DLD1 (cell line): ENCODE data around the gene CHGA.

Experiments
- in situ Hi-C: cut with HindIII; loops from 2 replicates; pipeline ENCODE4 v1.10.0; 2017; ENCODE audit warnings: low sequenced_read_pairs

The CHGA gene

DNA sequence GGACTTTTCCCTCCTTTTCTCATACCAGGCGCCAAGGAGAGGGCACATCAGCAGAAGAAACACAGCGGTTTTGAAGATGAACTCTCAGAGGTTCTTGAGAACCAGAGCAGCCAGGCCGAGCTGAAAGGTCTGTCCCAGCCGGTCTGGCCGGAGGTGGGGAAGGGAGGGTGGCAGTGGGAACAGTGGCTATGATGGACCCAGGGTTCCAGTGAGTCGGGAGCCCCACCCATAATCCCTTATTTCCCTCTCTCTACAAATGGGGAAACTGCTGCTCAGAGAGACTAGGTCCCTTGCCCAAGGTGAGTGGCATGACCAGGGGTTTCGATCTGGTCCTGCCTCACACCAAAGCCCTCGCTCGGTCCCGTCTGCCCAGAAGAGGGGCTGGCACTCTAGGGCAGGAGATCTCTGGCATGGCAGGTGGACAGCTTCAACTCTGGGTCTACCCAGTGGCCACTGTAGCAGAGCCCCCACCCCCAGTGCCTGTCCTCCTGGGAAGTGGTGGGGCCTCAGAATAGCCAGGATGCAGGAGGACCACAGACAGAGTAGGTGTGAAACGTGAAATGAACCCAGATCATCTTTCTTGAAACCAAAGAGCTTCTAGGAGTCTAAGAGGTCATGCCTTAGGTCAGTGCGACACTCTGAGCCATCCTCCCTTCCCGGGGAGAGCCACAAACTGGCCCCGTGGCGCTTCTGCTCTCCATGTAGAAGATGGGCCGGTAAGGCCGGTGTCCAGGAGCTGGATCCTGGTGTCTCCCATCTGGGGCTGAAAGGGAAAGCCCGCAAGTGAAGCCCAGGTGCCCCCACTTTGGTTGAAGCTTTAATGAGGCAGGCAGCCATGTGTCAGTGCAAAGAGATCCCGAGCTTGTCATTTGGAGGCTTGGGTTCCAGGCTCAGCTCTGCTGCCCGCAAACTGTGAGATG lies 7.0 kb downstream of the CHGA start:
- in situ Hi-C loops, result loop anchor here (5.0 kb wide), 1 partner anchor 38 kb away; no protein-coding TSS in a partner anchor

GRCh38 chr14:92930737-92931602 lies 8.0 kb downstream of the CHGA start:
- in situ Hi-C loops, result loop anchor here (5.0 kb wide), 1 partner anchor 39 kb away; no protein-coding TSS in a partner anchor

DNA sequence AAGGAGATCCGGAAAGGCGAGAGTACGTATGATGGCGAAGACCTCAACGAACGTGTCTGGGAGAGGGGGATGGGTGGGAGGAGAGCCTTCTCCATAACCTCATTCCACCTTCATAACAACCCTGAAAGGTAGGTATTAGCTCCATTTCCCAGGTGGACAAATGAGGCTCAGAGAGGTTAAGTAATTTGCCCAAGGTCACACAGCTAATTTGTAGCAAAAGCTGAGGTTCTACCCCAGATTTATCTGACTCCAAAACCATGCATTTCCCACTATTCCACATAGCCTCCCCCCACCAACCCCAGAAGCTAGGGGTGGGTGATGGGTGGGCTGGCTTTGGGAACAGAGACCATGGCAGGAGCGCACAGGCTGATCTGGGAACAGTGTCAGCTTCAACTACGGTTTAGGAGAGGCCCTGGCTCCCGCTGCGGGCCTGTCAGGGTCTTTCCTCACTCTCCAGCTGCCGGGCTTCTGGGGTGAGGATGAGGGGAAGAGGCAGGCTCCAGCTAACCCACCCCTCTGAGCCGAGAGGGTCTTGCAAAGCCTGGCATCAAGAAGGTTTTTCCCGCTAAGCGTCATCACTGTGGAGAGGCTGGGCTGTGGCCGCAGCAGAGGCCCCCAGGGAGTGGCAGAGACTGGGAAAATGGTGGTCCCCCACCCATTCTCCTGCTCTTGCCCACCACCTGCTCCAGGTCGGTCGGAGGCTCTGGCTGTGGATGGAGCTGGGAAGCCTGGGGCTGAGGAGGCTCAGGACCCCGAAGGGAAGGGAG lies 8.9 kb downstream of the CHGA start:
- in situ Hi-C loops, result loop anchor here (5.0 kb wide), 1 partner anchor 40 kb away; no protein-coding TSS in a partner anchor

DNA sequence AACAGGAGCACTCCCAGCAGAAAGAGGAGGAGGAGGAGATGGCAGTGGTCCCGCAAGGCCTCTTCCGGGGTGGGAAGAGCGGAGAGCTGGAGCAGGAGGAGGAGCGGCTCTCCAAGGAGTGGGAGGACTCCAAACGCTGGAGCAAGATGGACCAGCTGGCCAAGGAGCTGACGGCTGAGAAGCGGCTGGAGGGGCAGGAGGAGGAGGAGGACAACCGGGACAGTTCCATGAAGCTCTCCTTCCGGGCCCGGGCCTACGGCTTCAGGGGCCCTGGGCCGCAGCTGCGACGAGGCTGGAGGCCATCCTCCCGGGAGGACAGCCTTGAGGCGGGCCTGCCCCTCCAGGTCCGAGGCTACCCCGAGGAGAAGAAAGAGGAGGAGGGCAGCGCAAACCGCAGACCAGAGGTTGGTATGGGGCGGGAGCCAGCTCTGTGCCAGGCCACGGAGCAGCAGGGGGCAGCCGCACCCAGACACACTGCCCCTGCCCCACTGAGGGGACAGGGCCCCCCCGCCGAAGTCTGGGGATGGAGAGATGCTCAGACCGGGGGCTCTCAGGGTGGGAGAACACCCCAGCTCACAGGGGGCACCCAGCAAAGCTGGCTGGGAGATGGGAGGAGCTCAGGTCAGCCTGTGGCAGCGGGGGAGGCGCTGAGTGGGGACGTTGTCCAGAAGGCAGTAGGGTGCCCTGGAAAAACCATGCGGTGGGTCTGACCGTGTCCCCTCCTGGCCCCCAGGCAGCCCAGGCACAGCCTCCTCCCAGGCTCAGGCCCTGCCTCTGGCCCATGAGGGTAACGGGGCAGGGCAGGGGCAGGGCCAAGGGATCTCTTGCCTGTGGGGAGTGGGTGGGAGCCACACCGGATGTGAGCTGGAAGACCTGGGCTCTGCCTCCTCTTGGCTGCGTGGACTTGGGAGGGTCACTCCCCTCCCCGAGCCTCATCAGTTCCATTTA lies 9.8 kb downstream of the CHGA start:
- in situ Hi-C loops, result loop anchor here (5.0 kb wide), 1 partner anchor 40 kb away; no protein-coding TSS in a partner anchor

- in situ Hi-C loops, result loop anchor here (5.0 kb wide), 1 partner anchor 41 kb away; no protein-coding TSS in a partner anchor
Measured at GRCh38 chr14:92933481-92933880, 10.5 kb downstream of the CHGA start.

DNA sequence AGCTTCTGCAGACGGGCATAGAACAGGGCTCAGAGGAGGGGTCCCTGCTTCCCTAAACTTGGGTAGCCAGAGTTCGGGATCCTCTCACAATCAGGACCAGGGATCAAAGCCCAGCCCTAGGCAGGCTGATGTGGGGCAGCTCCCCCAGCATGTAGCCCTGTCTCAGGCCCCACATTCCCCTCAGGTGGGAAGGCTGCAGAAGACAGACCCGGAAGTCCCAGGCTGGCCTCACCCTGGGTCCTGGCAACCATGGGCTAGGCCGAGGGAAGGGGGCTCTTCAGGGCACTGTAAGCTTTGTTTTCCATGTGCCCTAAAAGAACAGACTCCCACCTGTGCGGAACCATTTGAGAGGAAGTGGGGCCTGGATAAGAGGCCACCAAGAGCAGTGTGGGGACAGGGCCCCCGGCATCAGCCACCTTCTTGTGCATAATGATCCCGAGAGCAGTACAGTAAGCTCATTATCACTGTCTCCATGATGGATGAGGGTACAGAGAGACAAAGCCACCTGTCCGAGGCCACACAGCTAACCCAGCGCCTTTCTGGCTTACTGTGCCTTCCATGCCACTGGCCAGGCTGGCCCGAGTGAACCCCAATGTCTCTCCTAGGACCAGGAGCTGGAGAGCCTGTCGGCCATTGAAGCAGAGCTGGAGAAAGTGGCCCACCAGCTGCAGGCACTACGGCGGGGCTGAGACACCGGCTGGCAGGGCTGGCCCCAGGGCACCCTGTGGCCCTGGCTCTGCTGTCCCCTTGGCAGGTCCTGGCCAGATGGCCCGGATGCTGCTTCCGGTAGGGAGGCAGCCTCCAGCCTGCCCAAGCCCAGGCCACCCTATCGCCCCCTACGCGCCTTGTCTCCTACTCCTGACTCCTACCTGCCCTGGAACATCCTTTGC lies 11.5 kb downstream of the CHGA start:
- in situ Hi-C loops, result loop anchor here (5.0 kb wide), 1 partner anchor 42 kb away; no protein-coding TSS in a partner anchor

DNA sequence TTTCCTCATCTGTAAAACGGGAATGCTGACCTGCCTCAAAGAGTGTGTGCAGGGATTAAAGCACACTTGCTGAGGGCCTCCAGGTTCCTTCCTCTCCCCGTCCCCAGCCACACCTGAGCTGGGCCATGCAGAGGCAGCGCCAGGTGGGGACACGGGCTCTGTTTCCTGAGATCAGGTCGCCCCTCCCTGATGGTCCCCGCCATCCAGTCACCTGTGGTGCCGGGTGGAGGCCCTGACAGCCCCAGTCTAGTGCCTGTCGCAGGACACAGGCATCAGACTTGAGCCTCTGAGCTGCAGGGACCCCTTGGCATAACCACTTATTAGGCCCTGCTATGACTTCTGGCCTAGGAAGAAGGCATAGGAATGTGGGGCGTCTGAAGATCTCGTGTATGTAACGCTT lies 12.5 kb downstream of the CHGA start:
- in situ Hi-C loops, result no loop called here

GRCh38 chr14:92936085-92936484 lies 13.1 kb downstream of the CHGA start:
- in situ Hi-C loops, result no loop called here

- in situ Hi-C loops, result no loop called here
Measured at GRCh38 chr14:92937051-92937937, 14.3 kb downstream of the CHGA start.

GRCh38 chr14:92938235-92938875 lies 15.4 kb downstream of the CHGA start:
- in situ Hi-C loops, result no loop called here

DNA sequence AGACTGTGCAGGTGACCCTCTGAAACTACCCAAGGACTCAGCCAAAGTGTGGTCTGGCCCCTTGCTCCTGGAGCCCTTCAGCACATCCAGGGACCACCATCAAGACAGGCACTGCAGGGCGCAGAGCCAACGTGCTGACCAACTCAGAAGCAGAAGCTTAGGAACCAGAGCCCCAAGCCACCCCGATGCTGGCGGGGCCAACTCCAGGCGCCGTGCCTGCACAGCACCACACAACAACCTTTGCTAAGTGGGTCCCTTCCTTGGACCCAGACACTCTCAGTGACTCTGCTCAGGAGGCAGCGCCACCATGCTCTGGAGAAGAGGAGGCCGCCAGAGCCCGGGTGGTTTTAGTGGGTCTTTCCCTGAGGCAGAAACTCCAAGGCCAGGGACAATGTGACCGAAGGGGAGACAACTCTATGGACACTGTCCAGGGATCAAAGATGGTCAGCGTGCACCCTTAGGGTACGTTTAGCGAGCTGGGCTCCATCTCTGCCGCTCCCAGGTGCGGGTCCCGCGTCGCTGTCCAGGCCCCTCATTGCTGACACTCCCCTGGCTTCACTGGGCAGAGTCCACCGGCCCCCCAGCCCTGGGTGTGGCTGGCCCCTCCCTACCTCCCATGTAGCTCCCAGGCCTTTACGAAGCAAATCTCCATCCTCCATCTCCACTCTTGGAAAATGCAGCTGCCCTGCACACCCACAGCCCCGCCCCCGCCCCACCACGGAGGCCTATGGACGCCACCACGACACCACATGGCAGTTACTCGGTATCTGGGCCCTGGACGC lies 16.1 kb downstream of the CHGA start:
- in situ Hi-C loops, result no loop called here

GRCh38 chr14:92939699-92940098 lies 16.7 kb downstream of the CHGA start:
- in situ Hi-C loops, result no loop called here

DNA sequence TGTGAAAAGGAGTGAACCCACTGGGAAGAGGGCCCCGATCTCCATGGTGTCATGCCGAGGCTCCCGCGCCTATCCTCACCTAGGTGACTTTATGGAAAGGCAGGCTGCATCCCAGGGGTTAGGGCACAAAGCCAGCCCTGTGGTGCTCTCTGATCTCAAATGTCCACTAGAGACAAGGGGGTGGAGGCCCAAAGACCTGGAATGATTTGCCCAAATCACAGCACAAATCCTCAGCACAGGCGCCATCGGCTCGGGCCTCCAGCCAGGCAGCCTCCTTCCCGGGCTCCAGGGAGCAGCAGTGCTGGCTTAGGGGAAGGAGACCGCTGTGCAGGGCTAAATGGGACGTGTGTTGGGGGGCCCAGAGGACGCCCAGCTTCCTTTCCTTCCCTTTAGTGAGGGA lies 17.6 kb downstream of the CHGA start:
- in situ Hi-C loops, result no loop called here

DNA sequence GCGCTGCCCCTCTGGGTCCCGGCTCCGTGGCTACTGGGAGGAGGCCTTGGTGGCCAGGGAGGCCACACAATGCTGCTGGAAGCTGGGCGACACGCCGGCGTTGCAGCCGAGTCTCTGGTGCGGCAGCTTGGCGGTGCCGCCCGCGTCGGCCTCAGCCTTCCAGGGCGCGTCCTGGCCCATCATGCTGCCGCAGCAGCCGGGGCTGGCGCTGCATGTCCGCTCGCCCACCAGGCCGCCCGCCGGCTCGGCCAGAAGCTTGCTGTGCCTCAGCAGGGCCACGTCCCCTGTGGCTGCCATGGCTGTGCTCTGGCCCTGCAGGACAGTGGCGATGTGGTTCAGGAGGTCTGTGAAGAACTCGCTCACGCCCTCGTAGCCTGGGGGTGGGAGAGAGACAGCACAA lies 18.6 kb downstream of the CHGA start:
- in situ Hi-C loops, result no loop called here

GRCh38 chr14:92942136-92942535 lies 19.2 kb downstream of the CHGA start:
- in situ Hi-C loops, result no loop called here

DNA sequence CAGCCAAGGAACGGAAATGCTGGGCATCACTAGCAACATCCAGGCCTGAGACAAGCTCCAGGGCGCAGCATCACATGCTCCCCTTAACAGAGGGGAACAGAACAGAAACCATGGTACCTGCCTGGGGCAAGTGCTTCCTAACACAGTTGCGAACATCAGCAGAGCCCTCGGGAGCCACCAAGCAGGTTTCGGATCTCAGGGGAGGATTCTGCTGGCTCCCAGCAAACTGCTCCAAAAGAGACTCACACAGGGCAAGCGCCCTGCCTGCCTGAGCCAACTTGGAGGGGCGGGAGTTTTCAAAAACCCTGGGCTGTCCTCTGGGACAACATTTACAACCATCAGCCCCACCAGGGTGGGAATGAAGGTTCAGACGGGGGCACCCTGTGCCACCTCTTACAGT lies 19.6 kb downstream of the CHGA start:
- in situ Hi-C loops, result no loop called here
